Measurements from ENCODE around the gene NUDT22.

Gene NUDT22

DNA sequence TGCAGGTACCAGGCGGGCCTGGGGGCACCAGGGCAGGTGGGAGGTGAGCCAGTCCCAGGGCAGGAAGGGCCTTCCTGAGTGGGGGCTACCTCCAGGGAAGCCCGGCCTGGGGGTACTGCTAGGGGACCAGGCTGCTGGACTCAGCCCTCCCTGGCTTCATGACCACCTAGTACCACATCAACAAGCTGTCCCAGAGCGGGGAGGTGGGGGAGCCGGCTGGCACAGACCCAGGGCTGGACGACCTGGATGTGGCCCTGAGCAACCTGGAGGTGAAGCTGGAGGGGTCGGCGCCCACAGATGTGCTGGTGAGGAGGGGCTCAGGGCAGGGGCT, 6.8 kb upstream of the NUDT22 start:
- intact Hi-C loops (cut with DNase I; ENCODE audit: low total_unique reads), result no loop called here
- TF ChIP-seq, protein P1, sequence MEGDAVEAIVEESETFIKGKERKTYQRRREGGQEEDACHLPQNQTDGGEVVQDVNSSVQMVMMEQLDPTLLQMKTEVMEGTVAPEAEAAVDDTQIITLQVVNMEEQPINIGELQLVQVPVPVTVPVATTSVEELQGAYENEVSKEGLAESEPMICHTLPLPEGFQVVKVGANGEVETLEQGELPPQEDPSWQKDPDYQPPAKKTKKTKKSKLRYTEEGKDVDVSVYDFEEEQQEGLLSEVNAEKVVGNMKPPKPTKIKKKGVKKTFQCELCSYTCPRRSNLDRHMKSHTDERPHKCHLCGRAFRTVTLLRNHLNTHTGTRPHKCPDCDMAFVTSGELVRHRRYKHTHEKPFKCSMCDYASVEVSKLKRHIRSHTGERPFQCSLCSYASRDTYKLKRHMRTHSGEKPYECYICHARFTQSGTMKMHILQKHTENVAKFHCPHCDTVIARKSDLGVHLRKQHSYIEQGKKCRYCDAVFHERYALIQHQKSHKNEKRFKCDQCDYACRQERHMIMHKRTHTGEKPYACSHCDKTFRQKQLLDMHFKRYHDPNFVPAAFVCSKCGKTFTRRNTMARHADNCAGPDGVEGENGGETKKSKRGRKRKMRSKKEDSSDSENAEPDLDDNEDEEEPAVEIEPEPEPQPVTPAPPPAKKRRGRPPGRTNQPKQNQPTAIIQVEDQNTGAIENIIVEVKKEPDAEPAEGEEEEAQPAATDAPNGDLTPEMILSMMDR (IDR thresholded peaks at IDR 0.05), result no peak
- peaks cover 0 to 22% (median 8%) of the 10 kb centered on the region in 3 donors for H3K36me3 ChIP-seq
- H3K9me3 ChIP-seq, result no peaks in the 10 kb centered on the region
- no peak for DNase-seq
- H3K4me3 ChIP-seq, result no peak overlapping the region
- H3K27me3 ChIP-seq, result no peaks in the 10 kb centered on the region
- peaks cover 0 to 3% (median 0%) of the 10 kb centered on the region in 4 donors for H3K4me1 ChIP-seq
- no peak overlapping the region for H3K27ac ChIP-seq

GRCh38 chr11:64219755-64220154, 6.3 kb upstream of the NUDT22 start:
- intact Hi-C loops (cut with DNase I; ENCODE audit: low total_unique reads), result no loop called here
- DNase-seq, result no peak

GRCh38 chr11:64220271-64220670, 5.8 kb upstream of the NUDT22 start:
- intact Hi-C loops (cut with DNase I; ENCODE audit: low total_unique reads), result no loop called here
- DNase-seq, result no peak
- TF ChIP-seq, protein P1 (IDR thresholded peaks at IDR 0.05), result no peak
- Histone ChIP-seq H3K4me3 (no peak overlapping the region), H3K27ac (no peak overlapping the region), H3K9me3 (no peaks in the 10 kb centered on the region), H3K27me3 (no peaks in the 10 kb centered on the region), H3K36me3 (peaks cover 0 to 22% (median 8%) of the 10 kb centered on the region in 3 donors), H3K4me1 (peaks cover 0 to 12% (median 5%) of the 10 kb centered on the region in 4 donors)

More at GRCh38 chr11:64219755-64220154, 6.3 kb upstream of the NUDT22 start:
- Histone ChIP-seq H3K4me3 (no peak overlapping the region), H3K9me3 (no peaks in the 10 kb centered on the region), H3K27me3 (no peaks in the 10 kb centered on the region), H3K36me3 (peaks cover 0 to 22% (median 8%) of the 10 kb centered on the region in 3 donors), H3K4me1 (peaks cover 0 to 7% (median 1%) of the 10 kb centered on the region in 4 donors), H3K27ac (no peak overlapping the region)
- TF ChIP-seq, protein P1 (IDR thresholded peaks at IDR 0.05), result no peak

DNA sequence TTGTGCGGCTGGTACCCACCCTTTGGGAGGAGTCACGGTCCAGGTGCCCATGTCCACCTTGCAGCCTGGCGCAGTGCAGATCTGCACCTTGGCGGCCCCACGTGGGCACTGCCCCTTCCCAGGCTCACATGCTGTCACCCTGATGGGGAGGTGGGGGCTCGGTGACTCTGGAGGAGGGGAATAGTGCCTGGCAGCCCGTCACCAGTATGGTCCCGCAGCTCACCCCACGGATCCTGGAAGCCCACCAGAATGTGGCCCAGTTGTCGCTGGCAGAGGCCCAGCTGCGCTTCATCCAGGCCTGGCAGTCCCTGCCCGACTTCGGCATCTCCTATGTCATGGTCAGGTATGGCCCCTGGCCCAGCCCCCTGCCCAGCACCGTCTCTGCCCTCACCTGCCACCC, 5.3 kb upstream of the NUDT22 start:
- TF ChIP-seq, protein P1 (IDR thresholded peaks at IDR 0.05), result no peak
- Histone ChIP-seq H3K27ac (no peak overlapping the region), H3K4me1 (peaks cover 0 to 15% (median 10%) of the 10 kb centered on the region in 4 donors), H3K36me3 (peaks cover 0 to 22% (median 8%) of the 10 kb centered on the region in 3 donors), H3K9me3 (no peaks in the 10 kb centered on the region), H3K4me3 (no peak overlapping the region), H3K27me3 (no peaks in the 10 kb centered on the region)
- intact Hi-C loops (cut with DNase I; ENCODE audit: low total_unique reads), result no loop called here
- DNase-seq, result no peak

DNA sequence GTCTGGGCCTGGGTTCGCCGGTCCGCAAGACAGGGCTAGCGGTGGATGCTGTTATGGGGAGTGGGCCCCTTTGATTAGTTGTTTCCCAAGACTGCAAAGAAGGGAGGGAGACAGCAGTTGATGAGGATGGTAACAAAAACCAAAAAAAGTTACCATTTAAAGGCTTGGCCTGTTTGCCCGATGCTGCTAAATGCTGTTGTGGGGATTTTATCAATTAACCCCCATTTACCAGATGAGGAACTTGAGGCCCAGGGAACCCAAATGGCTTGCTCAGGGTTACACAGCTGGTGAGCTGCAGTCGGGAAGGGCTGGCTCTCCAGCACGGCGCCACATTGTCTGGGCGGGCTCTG, 3.4 kb upstream of the NUDT22 start:
- no peak for DNase-seq
- TF ChIP-seq, protein P1 (IDR thresholded peaks at IDR 0.05), result no peak
- Histone ChIP-seq H3K4me3 (no peak overlapping the region), H3K27me3 (no peaks in the 10 kb centered on the region), H3K9me3 (no peaks in the 10 kb centered on the region), H3K4me1 (peaks cover 0 to 24% (median 23%) of the 10 kb centered on the region in 4 donors), H3K36me3 (peaks cover 0 to 22% (median 8%) of the 10 kb centered on the region in 3 donors), H3K27ac (no peak overlapping the region)
- intact Hi-C loops (cut with DNase I; ENCODE audit: low total_unique reads), result no loop called here

Measured in tibial artery (tissue), 4 donors.